K562 (cell line): ENCODE results near the gene BRCA1. TPM values are rescaled to one million over a fixed set of nuclear protein-coding genes. Genes with fewer than 3 reads are reported as not detected.

Experiments
- ATAC-seq: fragments of 200-7000 bp; cut with Tn5 transposase; 3 replicates; pipeline ENCODE4 v1.9.1; 2020; ENCODE audit warnings: moderate library complexity
- BruUV-seq: library from RNA; stranded (reverse); fragments of 400-500 nt; replicated peaks from 2 replicates; lab custom pipeline; 2021; lab: Mats Ljungman, UMichigan
- CTCF ChIA-PET: fragments of 300-600 bp; formaldehyde crosslinking; extraction: SDS; loops from one replicate; lab custom pipeline; 2021; ENCODE audit warnings: low intra/inter-chr PET ratio; lab: Yijun Ruan, JAX
- POLR2A ChIA-PET: fragments of 300-600, 350-650 bp; sonication (Branson Sonifier 250); formaldehyde crosslinking; extraction: SDS; loops from one replicate; lab custom pipeline; 2021; ENCODE audit warnings: antibody characterized with exemption, inconsistent platforms; lab: Yijun Ruan, JAX
- DNase-seq, 4 experiments: peaks; one replicate each; pipeline versions ENCODE4 v3.0.0 to v3.0.0-alpha.2; 2011 to 2018; ENCODE audit warnings: low spot score in 3 of 4, mixed read lengths in 3 of 4; ENCODE audit errors: extremely low read depth in 1 of 4
- FAIRE-seq: peaks from 2 replicates; lab custom pipeline; 2011; peaks lifted over from hg19 to GRCh38; lab: Jason Lieb, UNC
- H2AFZ ChIP-seq: 2 replicates; pipeline ENCODE4 v1.6.0; 2011; ENCODE audit warnings: low read depth, low read length, control low read depth, inconsistent platforms
- H3K27ac ChIP-seq: fragments of 200-600 bp; 3 replicates; pipeline ENCODE4 v1.8.0; 2011; ENCODE audit warnings: low read depth, mild to moderate bottlenecking, control low read depth, inconsistent platforms, low read length, moderate library complexity, mixed read lengths; ENCODE audit errors: extremely low read depth
- H3K27me3 ChIP-seq, 2 experiments: fragments of 300-600 bp in 1 of 2; 2 replicates in 1 of 2; 3 replicates in 1 of 2; pipeline versions ENCODE4 v1.6.0 to v1.8.0; 2011; ENCODE audit warnings: inconsistent platforms in 2 of 2, low read length in 2 of 2, mild to moderate bottlenecking in 1 of 2, mixed read lengths in 1 of 2, moderate library complexity in 1 of 2; ENCODE audit not compliant: control insufficient read depth in 2 of 2, insufficient read depth in 2 of 2
- H3K36me3 ChIP-seq: fragments of 300-600 bp; 3 replicates; pipeline ENCODE4 v1.8.0; 2011; ENCODE audit warnings: mild to moderate bottlenecking, low read length, inconsistent platforms; ENCODE audit not compliant: control insufficient read depth, insufficient read depth
- H3K4me1 ChIP-seq, 2 experiments: fragments of 200-600 bp in 1 of 2; replicated peaks in 1 of 2; 2 replicates in 1 of 2; 3 replicates in 1 of 2; pipeline versions ENCODE4 v1.5.1 to v1.8.0; 2011; ENCODE audit warnings: inconsistent platforms in 2 of 2, low read length in 2 of 2, mild to moderate bottlenecking in 1 of 2, mixed read lengths in 1 of 2, moderate library complexity in 1 of 2; ENCODE audit not compliant: control insufficient read depth in 2 of 2, insufficient read depth in 2 of 2
- H3K4me2 ChIP-seq: 2 replicates; pipeline ENCODE4 v1.6.1; 2011; ENCODE audit warnings: low read length, control low read depth, inconsistent platforms, mixed read lengths; ENCODE audit not compliant: insufficient read depth
- H3K4me3 ChIP-seq: fragments of 200-600 bp; sonication (generic), shearing (Covaris generic); 2 replicates; pipeline ENCODE4 v1.5.1; 2016; ENCODE audit warnings: control low read depth, inconsistent platforms
- H3K79me2 ChIP-seq: fragments of 200-600 bp; 3 replicates; pipeline ENCODE4 v1.8.0; 2011; ENCODE audit warnings: low read length, inconsistent platforms; ENCODE audit not compliant: control insufficient read depth, insufficient read depth
- H3K9ac ChIP-seq, 2 experiments: 2 replicates each; pipeline versions ENCODE4 v1.6.0 to v1.6.1; 2011; ENCODE audit warnings: low read depth in 2 of 2, low read length in 2 of 2, control low read depth in 1 of 2, inconsistent platforms in 1 of 2, mild to moderate bottlenecking in 1 of 2, mixed read lengths in 1 of 2; ENCODE audit not compliant: insufficient read depth in 1 of 2
- H3K9me1 ChIP-seq: one replicate; pipeline ENCODE4 v1.6.0; 2011; ENCODE audit warnings: inconsistent platforms, mild to moderate bottlenecking, low read length, moderate library complexity; ENCODE audit not compliant: control insufficient read depth, insufficient read depth
- H3K9me3 ChIP-seq: replicated peaks from 2 replicates; pipeline ENCODE4 v1.5.1; 2011; ENCODE audit warnings: low read depth, low read length, inconsistent platforms; ENCODE audit not compliant: control insufficient read depth, insufficient read depth
- H4K20me1 ChIP-seq: replicated peaks from 2 replicates; pipeline ENCODE4 v1.6.1; 2011; ENCODE audit warnings: low read length, inconsistent platforms, mixed read lengths; ENCODE audit not compliant: control insufficient read depth, insufficient read depth
- ADNP ChIP-seq: fragments of 200-800 bp; sonication (Bioruptor generic); IDR thresholded peaks from 2 replicates; pipeline ENCODE4 v1.6.1; 2016; ENCODE audit warnings: missing genetic modification characterization, missing compliant biosample characterization
- ATF1 ChIP-seq, 2 experiments: fragments of 450-650 bp in 1 of 2; IDR thresholded peaks; 2 replicates each; pipeline ENCODE4 v1.6.1; 2016; ENCODE audit warnings: missing compliant biosample characterization in 1 of 2, missing genetic modification characterization in 1 of 2
- BCOR ChIP-seq: fragments of 450-650 bp; IDR thresholded peaks from 2 replicates; pipeline ENCODE4 v1.6.1; 2016
- CBX3 ChIP-seq, 2 experiments: IDR thresholded peaks; 1 replicate in 1 of 2; 2 replicates in 1 of 2; pipeline ENCODE4 v1.6.1; 2012; ENCODE audit warnings: inconsistent platforms in 2 of 2, low read length in 2 of 2, borderline replicate concordance in 1 of 2, control low read depth in 1 of 2
- CXXC5 ChIP-seq: fragments of 250-450 bp; sonication (Bioruptor Pico); IDR thresholded peaks from 2 replicates; pipeline ENCODE4 v1.8.0; 2022; ENCODE audit warnings: inconsistent platforms, mild to moderate bottlenecking, moderate library complexity
- ETV6 ChIP-seq, 3 experiments: fragments of 150-350 bp in 1 of 3; sonication (generic) in 1 of 3; formaldehyde crosslinking in 1 of 3; IDR thresholded peaks; 2 replicates each; pipeline versions ENCODE4 v1.6.1 to v1.8.0; 2014 to 2022; ENCODE audit warnings: borderline replicate concordance in 2 of 3, low read depth in 2 of 3, antibody characterized with exemption in 1 of 3, low read length in 1 of 3, mild to moderate bottlenecking in 1 of 3, missing genetic modification reagents in 1 of 3
- FOXM1 ChIP-seq, 2 experiments: fragments of 450-650 bp in 1 of 2; sonication (generic) in 1 of 2; formaldehyde crosslinking in 1 of 2; IDR thresholded peaks; 2 replicates each; pipeline versions ENCODE4 v1.6.1 to v1.9.0; 2017 to 2022; ENCODE audit warnings: low read depth in 2 of 2, mild to moderate bottlenecking in 2 of 2, missing genetic modification reagents in 1 of 2, moderate library complexity in 1 of 2
- HMG20B ChIP-seq: fragments of 250-450 bp; sonication (Bioruptor Pico); IDR thresholded peaks from 2 replicates; pipeline ENCODE4 v1.5.0; 2021; ENCODE audit warnings: mild to moderate bottlenecking
- L3MBTL2 ChIP-seq: fragments of 450-650 bp; IDR thresholded peaks from 2 replicates; pipeline ENCODE4 v1.6.1; 2016; ENCODE audit warnings: mild to moderate bottlenecking, moderate library complexity
- MAFF ChIP-seq: IDR thresholded peaks from 2 replicates; pipeline ENCODE4 v1.6.1; 2012; ENCODE audit warnings: low read length, improper control_type of control experiment
- MCM7 ChIP-seq, 2 experiments: fragments of 450-650 bp; IDR thresholded peaks; 2 replicates each; pipeline ENCODE4 v1.6.1; 2016 to 2018
- NCOR1 ChIP-seq: fragments of 450-650 bp; IDR thresholded peaks from 2 replicates; pipeline ENCODE4 v1.6.1; 2016; ENCODE audit warnings: mild to moderate bottlenecking, moderate library complexity
- NR2C2 ChIP-seq, 2 experiments: fragments of 200-800 bp in 1 of 2; sonication (Bioruptor generic) in 1 of 2; sonication (generic) in 1 of 2; formaldehyde crosslinking in 1 of 2; IDR thresholded peaks; 2 replicates each; pipeline versions ENCODE4 v1.6.1 to v1.8.0; 2016 to 2022; ENCODE audit warnings: mild to moderate bottlenecking in 1 of 2, missing compliant biosample characterization in 1 of 2, missing genetic modification characterization in 1 of 2, missing genetic modification reagents in 1 of 2
- SIN3A ChIP-seq, 2 experiments: fragments of 150-350 bp in 1 of 2; IDR thresholded peaks; 2 replicates each; pipeline ENCODE4 v1.6.1; 2011 to 2016; ENCODE audit warnings: borderline replicate concordance in 2 of 2, low read depth in 2 of 2, low read length in 2 of 2, mild to moderate bottlenecking in 2 of 2, moderate library complexity in 2 of 2; ENCODE audit not compliant: control insufficient read depth in 1 of 2
- STAG1 ChIP-seq: sonication (generic); formaldehyde crosslinking; IDR thresholded peaks from 2 replicates; pipeline ENCODE4 v1.5.0; 2020; ENCODE audit warnings: missing genetic modification reagents, borderline replicate concordance
- TBL1XR1 ChIP-seq, 2 experiments: IDR thresholded peaks; 2 replicates each; pipeline ENCODE4 v1.6.1; 2012; ENCODE audit warnings: improper control_type of control experiment in 2 of 2, low read length in 2 of 2, mild to moderate bottlenecking in 1 of 2
- WGBS: fragments of 100-300 bp; shearing (Covaris generic); methylation state at CpG from one replicate; pipeline ENCODE4 v1.1.6; 2016; ENCODE audit warnings: low coverage, mixed read lengths; ENCODE audit not compliant: insufficient coverage; ENCODE audit errors: missing lambda C conversion rate; 5-methylcytosine and 5-hydroxymethylcytosine counted together
- in situ Hi-C: fragments of 300-500 bp; cut with MboI; formaldehyde crosslinking; loops from 4 replicates; pipeline ENCODE4 v1.15.0; 2018; ENCODE audit warnings: inconsistent platforms, mixed read lengths
- intact Hi-C: fragments of 100-400 bp; cut with micrococcal nuclease; formaldehyde crosslinking; loops from 2 replicates; pipeline ENCODE4 v1.14.2; 2022
- polyA plus RNA-seq, 8 experiments: library from polyadenylated mRNA; depleted of rRNA in 4 of 8; stranded (reverse) in 5 of 8; unstranded in 3 of 8; fragments of >200 nt; fragmentation: Nextera tagmentation in 2 of 8; fragmentation: Illumina TruSeq in 1 of 8; extraction: Ambion mirVana in 2 of 8; extraction: Trizol in 1 of 8; gene quantifications; 2 replicates each; pipeline versions ENCODE4 v1.2.1 to v1.2.3, GENCODE V29; 2011 to 2014; ENCODE audit warnings: inconsistent platforms in 1 of 8, missing spikeins in 1 of 8
- total RNA-seq, 7 experiments: library from RNA; depleted of rRNA in 6 of 7; stranded (reverse); fragments of >200 nt in 6 of 7; fragmentation: Illumina TruSeq in 2 of 7; extraction: Trizol in 2 of 7; gene quantifications; 2 replicates each; pipeline versions ENCODE4 v1.2.1 to v1.2.3, GENCODE V29; 2011 to 2021; ENCODE audit warnings: low replicate concordance in 1 of 7
- TF ChIP-seq, protein P1 (sequence below): IDR thresholded peaks from 2 replicates; pipeline ENCODE4 v1.6.1; 2011; ENCODE audit warnings: borderline replicate concordance, low read depth, mild to moderate bottlenecking, moderate library complexity, low read length; ENCODE audit not compliant: insufficient read depth, poor library complexity, severe bottlenecking

The BRCA1 gene
- total and polyA plus RNA-seq, 9 of the 15 experiments (the other 6 are each of a cell fraction or from before 2014, with no cell fraction given) = 25.9 to 95.3 (median 62.3) TPM

DNA sequence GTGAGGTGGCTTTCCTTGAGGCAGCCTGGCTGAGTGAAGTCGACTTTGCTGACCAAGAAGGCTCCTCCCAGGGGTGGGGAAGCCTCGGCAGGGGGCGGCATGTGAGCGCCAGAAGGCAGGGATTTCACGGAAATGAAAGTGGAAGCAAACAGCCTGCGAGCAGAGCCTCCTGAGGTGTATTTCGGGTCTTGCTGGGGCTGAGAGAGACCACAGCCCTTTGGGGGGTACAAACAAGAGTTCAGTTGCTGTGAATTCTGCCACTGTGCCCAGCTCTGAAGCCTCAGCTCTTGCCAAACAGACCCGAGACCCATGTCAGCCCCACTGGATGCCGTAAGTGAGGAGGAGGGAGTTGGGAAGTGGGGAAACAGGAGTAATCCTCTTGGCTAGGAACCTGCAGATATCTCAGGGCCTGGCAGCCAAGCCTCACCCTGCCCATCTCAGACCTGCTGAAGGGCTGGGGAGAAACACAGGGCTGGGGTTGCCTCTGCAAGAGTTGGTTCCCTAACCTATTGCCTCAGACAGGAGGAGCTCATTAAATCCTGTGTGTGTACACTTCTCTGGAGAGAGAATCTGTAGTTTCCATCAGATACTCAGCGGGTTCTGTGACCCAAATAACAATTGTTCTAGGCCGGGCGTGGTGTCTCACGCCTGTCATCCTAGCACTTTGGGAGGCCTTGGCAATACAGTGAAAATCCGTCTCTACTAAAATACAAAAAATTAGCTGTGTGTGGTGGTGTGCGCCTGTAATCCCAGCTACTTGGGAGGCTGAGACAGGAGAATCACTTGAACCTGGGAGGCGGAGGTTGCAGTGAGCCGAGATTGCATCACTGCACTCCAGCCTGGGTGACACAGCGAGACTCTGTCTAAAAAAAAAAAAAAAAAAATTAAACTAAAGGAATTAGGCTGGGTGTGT lies 118.3 kb downstream of the BRCA1 start, which contains the start of gene IFI35:
Gene IFI35, plus strand, starts transcription at position 146 of the 913 bp plus-strand sequence. Its CDS starts 164 bp downstream, at position 310.
- Histone ChIP-seq H3K27ac (peak within 1 kb of the TSS; percentile 82), H3K4me1 (peaks cover 11 to 22% of the 10 kb centered on the region in 2 experiments), H3K9me3 (no peaks in the 10 kb centered on the region; the same call in 1 of the 2 replicates), H3K9me1 (no peaks in the 10 kb centered on the region), H3K9ac (peak within 1 kb of the TSS; percentile 86 to 90), H4K20me1 (peaks cover 9% of the 10 kb centered on the region; the same call in 1 of the 2 replicates), H3K79me2 (no peaks in the 10 kb centered on the region; the same call in 2 of the 3 replicates), H2AFZ (peak within 1 kb of the TSS; percentile 98), H3K36me3 (peaks cover 28% of the 10 kb centered on the region), H3K4me3 (peak within 1 kb of the TSS; percentile 56), H3K4me2 (peak within 1 kb of the TSS; percentile 98), H3K27me3 (no peaks in the 10 kb centered on the region)
- BruUV-seq = no TSS peak
- FAIRE-seq (peak; percentile 90), ATAC-seq (peak; percentile 92), DNase-seq (peak; percentile 54 to 92 (median 70))
- WGBS = 15% methylated on average over 15 of the region's 18 CpGs
- in situ Hi-C loops = no loop called here
- POLR2A ChIA-PET = interaction anchor here (1.5 to 2.1 kb wide), 3 partner anchors 9 to 309 kb away, joined by 5 to 26 read pairs (median 9); partner anchors contain the start of gene RPL27
- intact Hi-C loops = loop anchor here (1.0 kb wide), 1 partner anchor 17 kb away; no protein-coding TSS in a partner anchor
- CTCF ChIA-PET = interaction anchor here (0.6 to 0.8 kb wide), 3 partner anchors 13 to 332 kb away, joined by 3 to 4 read pairs (median 3); no protein-coding TSS in a partner anchor
- TF ChIP-seq CXXC5 (no peak), SIN3A (IDR thresholded peaks at IDR 0.05; ENCODE audit: borderline replicate concordance in 2 of 2, control insufficient read depth in 1 of 2, low read depth in 2 of 2, low read length in 2 of 2) (peak; percentile 48 to 72; a peak in 2 of 4 replicates), MAFF (no peak), STAG1 (peak; percentile 56; the same call in 1 of the 2 replicates), CBX3 (IDR thresholded peaks at IDR 0.05; ENCODE audit: borderline replicate concordance in 1 of 2, low read length in 2 of 2) (peak in 1 of 2 experiments; percentile 38; a peak in 1 of 3 replicates), TBL1XR1 (IDR thresholded peaks at IDR 0.05; ENCODE audit: low read length in 2 of 2) (peak in 1 of 2 experiments; percentile 36; a peak in 1 of 4 replicates), ETV6 (IDR thresholded peaks at IDR 0.05; ENCODE audit: borderline replicate concordance in 1 of 2, low read depth in 2 of 2, low read length in 1 of 2) (peak in 1 of 2 experiments; percentile 79; a peak in 1 of 4 replicates), ETV6 (CRISPR knock-in tag; IDR thresholded peaks at IDR 0.05; ENCODE audit: borderline replicate concordance) (no peak), ADNP (0 out of 2 replicates have a peak, but pooled peaks have one; percentile 48), ATF1 (CRISPR knock-in tag; IDR thresholded peaks at IDR 0.05) (no peak), ATF1 (tag; IDR thresholded peaks at IDR 0.05) (0 out of 2 replicates have a peak, but pooled peaks have one; percentile 18), HMG20B (no peak), NCOR1 (no peak), BCOR (peak; percentile 86; the same call in 1 of the 2 replicates), L3MBTL2 (peak; percentile 47; the same call in 1 of the 2 replicates), NR2C2 (CRISPR knock-in tag; IDR thresholded peaks at IDR 0.05) (no peak), NR2C2 (tag; IDR thresholded peaks at IDR 0.05) (peak; percentile 17; the same call in 1 of the 2 replicates), FOXM1 (IDR thresholded peaks at IDR 0.05; ENCODE audit: low read depth) (peak; percentile 60), FOXM1 (CRISPR knock-in tag; IDR thresholded peaks at IDR 0.05; ENCODE audit: low read depth) (no peak), MCM7 (IDR thresholded peaks at IDR 0.05) (no peak)
- TF ChIP-seq, protein P1, sequence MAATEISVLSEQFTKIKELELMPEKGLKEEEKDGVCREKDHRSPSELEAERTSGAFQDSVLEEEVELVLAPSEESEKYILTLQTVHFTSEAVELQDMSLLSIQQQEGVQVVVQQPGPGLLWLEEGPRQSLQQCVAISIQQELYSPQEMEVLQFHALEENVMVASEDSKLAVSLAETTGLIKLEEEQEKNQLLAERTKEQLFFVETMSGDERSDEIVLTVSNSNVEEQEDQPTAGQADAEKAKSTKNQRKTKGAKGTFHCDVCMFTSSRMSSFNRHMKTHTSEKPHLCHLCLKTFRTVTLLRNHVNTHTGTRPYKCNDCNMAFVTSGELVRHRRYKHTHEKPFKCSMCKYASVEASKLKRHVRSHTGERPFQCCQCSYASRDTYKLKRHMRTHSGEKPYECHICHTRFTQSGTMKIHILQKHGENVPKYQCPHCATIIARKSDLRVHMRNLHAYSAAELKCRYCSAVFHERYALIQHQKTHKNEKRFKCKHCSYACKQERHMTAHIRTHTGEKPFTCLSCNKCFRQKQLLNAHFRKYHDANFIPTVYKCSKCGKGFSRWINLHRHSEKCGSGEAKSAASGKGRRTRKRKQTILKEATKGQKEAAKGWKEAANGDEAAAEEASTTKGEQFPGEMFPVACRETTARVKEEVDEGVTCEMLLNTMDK = peak; percentile 20
